Stimulated activated CD8-positive, alpha-beta memory T cell treated with anti-CD3 and anti-CD28 coated beads, Interleukin-7, amount 100 ng/mL, for 1 hour (primary cell): ENCODE data around the gene PPP1R8.
"Not testable (repeated sequence)": the region's sequence is repeated elsewhere in the genome, so short reads cannot be mapped to it uniquely, and the experiment has no call there.

Source experiments
- DNase-seq, 2 donors: peaks; one replicate each; pipeline ENCODE4 v3.0.0-alpha.2; 2020; ENCODE audit warnings: low read depth in 2 of 2

The PPP1R8 gene

GRCh38 chr1:27830621-27831440 lies at the start of gene PPP1R8:
TSS of gene PPP1R8 (plus strand) at chr1:27830782. CDS start at chr1:27830836, 54 bp downstream.
- peak; percentile 73 to 74 for DNase-seq

GRCh38 chr1:27782950-27783349 lies 47.6 kb upstream of the PPP1R8 start:
- no peak for DNase-seq

- no peak for DNase-seq
Measured at GRCh38 chr1:27784700-27785099, 45.9 kb upstream of the PPP1R8 start.

GRCh38 chr1:27785781-27786455 lies 44.7 kb upstream of the PPP1R8 start:
- DNase-seq = no peak

- no peak for DNase-seq
Measured at GRCh38 chr1:27787895-27788294, 42.7 kb upstream of the PPP1R8 start.

- DNase-seq = no peak
Measured at GRCh38 chr1:27789540-27790041, 41.0 kb upstream of the PPP1R8 start.

GRCh38 chr1:27790270-27790669 lies 40.3 kb upstream of the PPP1R8 start:
- DNase-seq = not testable (repeated sequence)

- DNase-seq = no peak
Measured at GRCh38 chr1:27795601-27796000, 35.0 kb upstream of the PPP1R8 start.

- no peak for DNase-seq
Measured at GRCh38 chr1:27804791-27805190, 25.8 kb upstream of the PPP1R8 start.

- DNase-seq = no peak
Measured at GRCh38 chr1:27806758-27807157, 23.8 kb upstream of the PPP1R8 start.

GRCh38 chr1:27807385-27807784 lies 23.2 kb upstream of the PPP1R8 start:
- DNase-seq = no peak

- DNase-seq = not testable (repeated sequence)
Measured at GRCh38 chr1:27808131-27808530, 22.5 kb upstream of the PPP1R8 start.

GRCh38 chr1:27809883-27810282 lies 20.7 kb upstream of the PPP1R8 start:
- no peak for DNase-seq

GRCh38 chr1:27811741-27812500 lies 18.7 kb upstream of the PPP1R8 start:
- DNase-seq = no peak

- DNase-seq = no peak
Measured at GRCh38 chr1:27816921-27817630, 13.5 kb upstream of the PPP1R8 start.

GRCh38 chr1:27821761-27822315 lies 8.7 kb upstream of the PPP1R8 start:
- DNase-seq = no peak

- no peak for DNase-seq
Measured at GRCh38 chr1:27823784-27824183, 6.8 kb upstream of the PPP1R8 start.

- no peak for DNase-seq
Measured at GRCh38 chr1:27824411-27824810, 6.2 kb upstream of the PPP1R8 start.

- DNase-seq = not testable (repeated sequence)
Measured at GRCh38 chr1:27829339-27829960, 1.1 kb upstream of the PPP1R8 start.

- DNase-seq = no peak
Measured at GRCh38 chr1:27831568-27832410, 1.2 kb downstream of the PPP1R8 start.
